Cardiac muscle cell (in vitro differentiated cells and primary cell): Measurements from ENCODE around the gene ZFC3H1. TPM values are rescaled to one million over a fixed set of nuclear protein-coding genes. Genes with fewer than 3 reads are reported as not detected.
A peak's percentile ranks its signal among the peaks of the same experiment; 100 is the strongest.

ENCODE experiments used
- DNase-seq, 2 donors: peaks; one replicate each; pipeline versions ENCODE4 v3.0.0 to v3.0.0-alpha.2; 2010 to 2017; ENCODE audit warnings: low read depth in 1 of 2, low spot score in 1 of 2
- H3K27ac ChIP-seq: fragments of 200-600 bp; sonication (generic); 2 replicates; pipeline ENCODE4 v1.5.1; 2016
- H3K27me3 ChIP-seq: fragments of 200-600 bp; sonication (generic); 2 replicates; pipeline ENCODE4 v1.6.0; 2016; ENCODE audit warnings: control low read depth
- H3K36me3 ChIP-seq: fragments of 200-600 bp; sonication (generic); 2 replicates; pipeline ENCODE4 v1.5.1; 2016; ENCODE audit warnings: control low read depth
- H3K4me1 ChIP-seq: fragments of 200-600 bp; sonication (generic); 2 replicates; pipeline ENCODE4 v1.8.1; 2017; ENCODE audit warnings: low read depth, mild to moderate bottlenecking, mixed run types
- H3K4me3 ChIP-seq: fragments of 200-600 bp; sonication (generic); 2 replicates; pipeline ENCODE4 v1.5.1; 2016; ENCODE audit warnings: mild to moderate bottlenecking
- H3K9me3 ChIP-seq: fragments of 200-600 bp; sonication (generic); 2 replicates; pipeline ENCODE4 v1.5.1; 2017; ENCODE audit warnings: low read depth, mild to moderate bottlenecking, control low read depth
- polyA plus RNA-seq: library from polyadenylated mRNA; unstranded; fragments of >200 nt; fragmentation: Nextera tagmentation; extraction: Ambion mirVana; gene quantifications from 2 replicates; pipeline ENCODE4 v1.2.1, GENCODE V29; 2016
- total RNA-seq: library from RNA; depleted of rRNA; stranded (reverse); fragments of >200 nt; gene quantifications from 2 replicates; pipeline ENCODE4 v1.2.3, GENCODE V29; 2016
- TF ChIP-seq, protein P1 (sequence below): IDR thresholded peaks from 2 replicates; pipeline ENCODE4 v1.5.1; 2012; ENCODE audit warnings: low read depth, mild to moderate bottlenecking, low read length

The ZFC3H1 gene
- total and polyA plus RNA-seq, 2 experiments from 2014 or later: 24.9 to 25.8 TPM

DNA sequence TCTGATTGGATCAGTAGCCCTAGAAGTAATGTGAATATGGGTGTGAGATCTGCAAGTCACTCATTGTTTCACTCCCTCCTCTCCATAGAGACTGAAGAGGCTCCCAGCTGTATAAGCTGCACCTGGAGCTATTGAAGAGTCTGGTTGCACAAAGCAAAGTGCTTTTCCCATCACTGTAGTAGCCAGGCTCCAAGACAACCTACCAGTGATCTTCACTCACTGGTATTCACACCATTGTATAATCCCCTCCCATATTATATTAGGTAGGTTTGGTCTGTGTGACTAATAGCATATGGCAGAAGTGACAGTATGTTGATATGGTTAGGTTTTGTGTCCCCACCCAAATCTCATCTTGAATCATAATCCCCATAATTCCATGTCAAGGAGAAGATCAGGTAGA lies 64.4 kb downstream of the ZFC3H1 start:
- Histone ChIP-seq H3K9me3 (no peaks in the 10 kb centered on the region), H3K4me1 (no peaks in the 10 kb centered on the region), H3K27me3 (no peaks in the 10 kb centered on the region), H3K4me3 (no peak overlapping the region), H3K27ac (no peak overlapping the region), H3K36me3 (no peaks in the 10 kb centered on the region)
- no peak for DNase-seq
- TF ChIP-seq, protein P1, sequence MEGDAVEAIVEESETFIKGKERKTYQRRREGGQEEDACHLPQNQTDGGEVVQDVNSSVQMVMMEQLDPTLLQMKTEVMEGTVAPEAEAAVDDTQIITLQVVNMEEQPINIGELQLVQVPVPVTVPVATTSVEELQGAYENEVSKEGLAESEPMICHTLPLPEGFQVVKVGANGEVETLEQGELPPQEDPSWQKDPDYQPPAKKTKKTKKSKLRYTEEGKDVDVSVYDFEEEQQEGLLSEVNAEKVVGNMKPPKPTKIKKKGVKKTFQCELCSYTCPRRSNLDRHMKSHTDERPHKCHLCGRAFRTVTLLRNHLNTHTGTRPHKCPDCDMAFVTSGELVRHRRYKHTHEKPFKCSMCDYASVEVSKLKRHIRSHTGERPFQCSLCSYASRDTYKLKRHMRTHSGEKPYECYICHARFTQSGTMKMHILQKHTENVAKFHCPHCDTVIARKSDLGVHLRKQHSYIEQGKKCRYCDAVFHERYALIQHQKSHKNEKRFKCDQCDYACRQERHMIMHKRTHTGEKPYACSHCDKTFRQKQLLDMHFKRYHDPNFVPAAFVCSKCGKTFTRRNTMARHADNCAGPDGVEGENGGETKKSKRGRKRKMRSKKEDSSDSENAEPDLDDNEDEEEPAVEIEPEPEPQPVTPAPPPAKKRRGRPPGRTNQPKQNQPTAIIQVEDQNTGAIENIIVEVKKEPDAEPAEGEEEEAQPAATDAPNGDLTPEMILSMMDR: no peak

DNA sequence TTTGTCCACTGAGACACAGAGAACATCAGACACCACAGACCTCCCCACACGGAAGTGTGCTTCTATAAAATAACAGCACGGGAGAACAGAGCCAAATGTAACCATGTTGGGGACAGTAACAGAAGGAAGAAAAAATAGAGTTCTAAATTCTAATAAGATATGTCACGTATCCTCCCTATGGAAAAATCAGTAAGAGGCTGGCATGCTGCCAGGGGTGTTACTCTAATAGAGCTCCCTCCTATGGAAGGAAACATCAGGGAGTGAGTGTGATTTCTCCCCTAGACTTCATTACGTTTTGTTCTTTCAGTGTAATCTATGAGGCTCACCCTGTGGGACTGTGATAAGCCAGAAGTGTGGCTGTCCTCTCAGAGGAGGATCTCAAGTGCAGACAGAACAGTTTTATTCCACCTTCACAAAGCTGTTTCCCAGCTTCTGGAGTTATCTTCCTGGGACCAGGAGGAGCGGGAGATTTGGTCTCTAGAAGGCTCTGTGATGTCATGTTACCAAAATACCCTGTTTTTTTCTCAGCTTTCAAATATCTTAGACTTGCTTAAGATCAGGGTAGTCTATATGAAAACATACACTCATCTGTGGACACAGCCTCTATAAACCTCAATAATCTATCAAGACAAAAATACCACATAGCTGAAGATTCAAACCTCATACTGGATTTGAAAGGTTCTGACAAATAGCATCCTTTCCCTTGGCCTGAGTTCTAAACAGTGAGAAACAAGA lies 69.3 kb downstream of the ZFC3H1 start:
- Histone ChIP-seq H3K9me3 (no peaks in the 10 kb centered on the region), H3K4me3 (no peak overlapping the region), H3K27me3 (no peaks in the 10 kb centered on the region), H3K36me3 (no peaks in the 10 kb centered on the region), H3K4me1 (no peaks in the 10 kb centered on the region), H3K27ac (no peak overlapping the region)
- DNase-seq: peak; percentile 24 to 77
- TF ChIP-seq, protein P1: peak; percentile 23

DNA sequence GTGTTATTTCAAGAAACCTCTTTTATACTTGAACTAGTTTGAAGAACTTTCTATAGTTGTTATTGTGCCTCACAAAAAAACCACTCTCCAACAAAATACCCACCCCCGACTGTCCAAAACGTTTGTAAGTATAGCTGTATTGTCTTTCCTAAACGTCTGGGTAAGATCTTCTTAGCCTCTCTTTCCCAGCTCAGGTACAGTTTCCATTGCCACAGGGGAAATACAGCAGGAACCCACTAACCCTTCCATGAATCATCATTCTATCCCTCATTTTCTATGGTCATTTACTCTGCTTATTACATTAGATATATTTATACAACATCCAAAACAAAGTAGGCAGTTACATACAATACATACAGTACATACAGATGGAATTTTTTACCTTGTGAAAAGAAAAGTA lies 70.8 kb downstream of the ZFC3H1 start:
- no peaks in the 10 kb centered on the region for H3K27me3 ChIP-seq
- no peak overlapping the region for H3K27ac ChIP-seq
- no peak for DNase-seq
- H3K4me3 ChIP-seq: no peak overlapping the region
- no peaks in the 10 kb centered on the region for H3K4me1 ChIP-seq
- TF ChIP-seq, protein P1: no peak
- H3K9me3 ChIP-seq: no peaks in the 10 kb centered on the region
- H3K36me3 ChIP-seq: no peaks in the 10 kb centered on the region

GRCh38 chr12:71591601-71592000 lies 72.0 kb downstream of the ZFC3H1 start:
- Histone ChIP-seq H3K27me3 (no peaks in the 10 kb centered on the region), H3K36me3 (no peaks in the 10 kb centered on the region), H3K4me3 (no peak overlapping the region), H3K27ac (no peak overlapping the region), H3K9me3 (no peaks in the 10 kb centered on the region), H3K4me1 (no peaks in the 10 kb centered on the region)
- TF ChIP-seq, protein P1: no peak
- DNase-seq: no peak

- no peak overlapping the region for H3K4me3 ChIP-seq
- no peaks in the 10 kb centered on the region for H3K27me3 ChIP-seq
- H3K4me1 ChIP-seq: no peaks in the 10 kb centered on the region
- TF ChIP-seq, protein P1: no peak
- H3K36me3 ChIP-seq: no peaks in the 10 kb centered on the region
- DNase-seq: no peak
- H3K27ac ChIP-seq: no peak overlapping the region
- H3K9me3 ChIP-seq: no peaks in the 10 kb centered on the region
Observed at GRCh38 chr12:71589478-71589881, 74.2 kb downstream of the ZFC3H1 start.
